Endothelial cell of hepatic sinusoid (primary cell): ENCODE data around the gene PACRG.

Experiments
- in situ Hi-C: cut with HindIII; loops from 2 replicates; pipeline ENCODE4 v1.10.0; 2017; ENCODE audit warnings: low sequenced_read_pairs

Gene PACRG

GRCh38 chr6:163127587-163127986 lies 399.8 kb downstream of the PACRG start:
- in situ Hi-C loops = no loop called here

DNA sequence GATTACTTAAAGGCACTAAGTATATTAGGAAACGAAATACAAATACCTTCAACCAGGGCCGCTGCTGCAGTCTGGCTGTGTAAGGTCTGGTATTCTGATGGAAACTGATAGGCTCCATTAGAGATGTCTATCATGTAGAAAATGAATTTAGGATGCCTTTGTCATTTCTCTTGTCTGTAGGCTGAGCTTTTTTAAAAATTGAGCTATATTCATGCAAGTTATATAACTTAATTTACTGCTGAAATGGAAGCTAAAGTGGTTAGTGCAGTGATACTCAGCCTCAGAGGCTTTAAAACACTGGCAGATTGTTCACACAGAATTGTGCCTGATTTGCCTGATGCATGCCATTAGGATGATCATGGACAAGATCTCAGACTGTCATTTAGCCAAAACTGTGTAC lies 400.6 kb downstream of the PACRG start:
- in situ Hi-C loops = no loop called here

GRCh38 chr6:163132050-163132750 lies 404.4 kb downstream of the PACRG start:
- in situ Hi-C loops = no loop called here

GRCh38 chr6:163133017-163133416 lies 405.2 kb downstream of the PACRG start:
- in situ Hi-C loops = no loop called here

GRCh38 chr6:163133691-163134090 lies 405.9 kb downstream of the PACRG start:
- in situ Hi-C loops = no loop called here

DNA sequence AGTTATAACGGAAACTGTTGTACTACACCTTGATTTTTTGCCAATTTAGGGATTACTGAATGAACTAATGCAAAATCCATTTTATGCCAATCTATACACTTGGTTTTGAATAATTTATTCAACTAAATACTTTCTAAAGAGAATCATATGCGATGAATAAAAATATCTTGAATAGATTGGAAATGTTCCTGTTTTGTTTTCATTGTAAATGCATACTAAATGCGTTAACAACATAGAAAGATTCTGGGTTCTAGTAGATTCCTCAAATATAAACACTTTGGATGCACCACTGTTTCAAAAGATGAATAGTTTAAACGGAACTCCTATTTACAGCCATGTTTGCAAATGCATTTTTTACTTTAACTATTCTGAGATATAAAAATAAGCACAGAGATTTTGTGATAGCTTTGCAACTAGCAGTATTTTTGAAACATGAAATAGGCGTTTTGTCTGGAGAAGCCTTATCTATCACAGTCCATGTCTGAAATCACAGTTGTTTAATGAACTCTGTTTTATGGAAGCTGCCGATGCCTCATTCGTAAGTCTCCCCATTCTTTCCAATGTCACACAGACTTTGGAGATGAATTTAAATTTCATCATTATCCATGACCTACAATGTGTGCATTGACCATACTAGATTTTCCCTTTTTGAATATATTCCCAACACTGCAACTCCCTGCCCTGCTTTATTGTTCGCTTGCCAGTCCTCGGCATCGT lies 409.1 kb downstream of the PACRG start:
- in situ Hi-C loops = no loop called here

DNA sequence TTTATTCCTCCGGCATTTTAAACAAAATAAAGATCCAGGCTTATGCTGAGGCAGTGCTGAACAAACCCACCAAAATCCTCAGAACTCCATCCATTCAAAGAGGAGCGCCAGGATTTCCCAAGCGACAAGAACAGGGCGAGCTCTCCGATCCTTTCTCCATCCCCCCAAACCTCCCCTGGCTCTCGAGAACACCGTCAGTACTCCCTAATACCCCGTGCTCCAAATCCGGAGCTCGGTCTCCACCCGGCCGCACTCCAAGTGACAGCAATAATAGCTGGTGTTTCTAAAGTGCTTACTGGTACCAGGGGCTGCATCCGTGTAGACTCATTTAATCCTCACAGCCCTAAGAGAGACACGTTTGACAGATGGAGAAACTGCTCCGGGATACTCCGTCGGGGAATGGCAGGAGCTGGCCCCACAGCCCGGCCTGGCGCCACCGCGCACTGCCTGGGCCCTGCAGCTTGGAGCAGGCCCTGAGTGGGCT lies 409.7 kb downstream of the PACRG start:
- in situ Hi-C loops = no loop called here

GRCh38 chr6:163146036-163146435 lies 418.3 kb downstream of the PACRG start:
- in situ Hi-C loops = no loop called here

GRCh38 chr6:163147994-163148393 lies 420.2 kb downstream of the PACRG start:
- in situ Hi-C loops = no loop called here

DNA sequence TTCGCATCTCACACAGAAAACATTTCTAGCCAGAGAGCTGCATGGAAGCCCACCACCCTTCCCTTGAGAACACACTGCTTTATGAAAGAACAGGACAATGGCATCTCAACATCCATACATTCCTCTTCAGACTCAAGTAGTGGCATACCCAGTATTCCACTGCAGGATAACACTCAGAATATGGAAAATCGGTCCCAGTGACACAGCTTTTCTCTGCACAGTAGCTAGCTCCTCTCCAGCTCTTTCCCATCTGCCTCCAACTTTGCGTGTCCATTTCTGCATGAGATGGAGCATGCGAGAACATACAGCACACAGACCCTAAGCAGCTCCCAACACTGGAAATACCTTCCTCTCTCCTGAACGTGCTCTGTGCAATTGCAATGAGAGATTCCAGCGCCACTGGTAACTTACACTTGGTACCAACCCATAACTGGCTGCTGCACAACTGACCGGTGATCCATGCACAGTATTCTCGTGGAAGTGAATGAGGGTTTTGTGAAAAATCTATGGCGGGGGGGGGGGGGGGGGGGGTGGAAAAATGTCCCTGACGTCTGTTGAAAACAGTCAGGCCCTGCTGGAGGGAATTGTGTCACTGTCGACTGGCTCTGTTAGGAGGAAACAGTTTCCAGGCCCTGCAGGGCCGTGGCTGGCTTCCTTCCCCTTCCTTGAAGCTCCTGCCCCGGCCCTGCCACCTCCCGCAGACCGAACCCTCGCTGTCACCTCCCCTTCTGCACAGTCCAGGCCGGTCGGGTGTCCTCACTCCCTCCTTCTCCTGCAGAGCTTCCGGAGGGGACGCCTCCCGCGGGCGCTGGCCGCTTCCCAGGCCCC lies 420.9 kb downstream of the PACRG start:
- in situ Hi-C loops = no loop called here

- in situ Hi-C loops = no loop called here
Observed at GRCh38 chr6:163149279-163149848, 421.6 kb downstream of the PACRG start.

DNA sequence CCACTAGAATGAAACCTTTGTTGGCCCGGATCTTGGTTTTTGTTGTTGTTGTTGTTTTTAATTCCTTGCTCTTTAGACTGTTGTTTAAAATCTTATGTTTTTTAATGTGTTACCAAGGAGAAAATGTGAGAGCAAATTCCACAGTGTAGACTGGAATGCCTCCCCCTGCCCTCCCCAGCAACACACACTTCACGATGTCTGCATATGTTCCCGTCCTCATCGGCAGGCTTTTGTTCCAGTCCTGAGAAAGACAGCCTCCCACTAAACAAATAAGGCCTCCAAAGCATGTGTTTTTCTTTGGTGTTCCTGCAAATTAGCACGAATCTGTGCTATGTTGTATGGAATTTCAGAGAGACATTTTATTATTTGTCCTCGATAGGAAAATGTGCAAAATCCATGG lies 423.4 kb downstream of the PACRG start:
- in situ Hi-C loops = no loop called here

DNA sequence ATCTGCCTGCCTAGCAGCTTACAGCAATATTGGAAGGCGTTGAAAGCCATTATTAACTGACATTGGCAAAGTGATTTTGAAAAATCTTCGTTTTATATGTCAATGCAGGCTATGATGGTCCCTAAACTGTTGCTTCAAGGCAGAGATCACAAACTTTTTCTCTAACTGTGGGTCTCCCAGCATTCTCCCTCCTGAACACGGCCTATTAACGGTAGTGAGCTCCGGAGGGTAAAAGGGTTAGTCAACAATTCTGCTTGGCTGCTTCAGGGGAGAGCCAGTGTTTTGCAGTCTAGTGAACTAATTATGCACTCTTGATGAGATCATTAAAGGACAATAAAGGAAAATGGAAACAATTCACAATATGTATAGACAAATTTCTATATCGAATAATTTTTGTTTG lies 424.9 kb downstream of the PACRG start:
- in situ Hi-C loops = no loop called here

- in situ Hi-C loops = no loop called here
Observed at GRCh38 chr6:163159110-163159509, 431.3 kb downstream of the PACRG start.

DNA sequence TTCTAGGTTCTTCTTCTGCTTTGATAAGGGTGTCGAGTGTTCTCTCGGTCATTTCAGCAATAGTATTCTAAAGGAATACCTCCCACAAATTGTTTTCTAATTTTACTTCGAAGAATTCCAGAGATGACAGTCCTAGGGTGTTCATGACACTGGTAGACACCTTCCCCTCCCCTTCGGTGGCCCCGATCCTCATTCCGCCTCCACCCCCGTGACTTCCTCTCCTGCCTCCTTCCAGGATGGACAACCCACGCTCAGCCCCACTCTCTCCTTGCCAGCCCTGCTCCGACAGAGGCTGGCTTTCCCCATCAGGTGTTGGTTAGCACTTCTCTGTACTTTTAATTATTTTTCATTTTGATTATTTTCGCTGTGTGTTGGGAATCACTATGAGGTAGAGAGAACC lies 431.9 kb downstream of the PACRG start:
- in situ Hi-C loops = no loop called here

DNA sequence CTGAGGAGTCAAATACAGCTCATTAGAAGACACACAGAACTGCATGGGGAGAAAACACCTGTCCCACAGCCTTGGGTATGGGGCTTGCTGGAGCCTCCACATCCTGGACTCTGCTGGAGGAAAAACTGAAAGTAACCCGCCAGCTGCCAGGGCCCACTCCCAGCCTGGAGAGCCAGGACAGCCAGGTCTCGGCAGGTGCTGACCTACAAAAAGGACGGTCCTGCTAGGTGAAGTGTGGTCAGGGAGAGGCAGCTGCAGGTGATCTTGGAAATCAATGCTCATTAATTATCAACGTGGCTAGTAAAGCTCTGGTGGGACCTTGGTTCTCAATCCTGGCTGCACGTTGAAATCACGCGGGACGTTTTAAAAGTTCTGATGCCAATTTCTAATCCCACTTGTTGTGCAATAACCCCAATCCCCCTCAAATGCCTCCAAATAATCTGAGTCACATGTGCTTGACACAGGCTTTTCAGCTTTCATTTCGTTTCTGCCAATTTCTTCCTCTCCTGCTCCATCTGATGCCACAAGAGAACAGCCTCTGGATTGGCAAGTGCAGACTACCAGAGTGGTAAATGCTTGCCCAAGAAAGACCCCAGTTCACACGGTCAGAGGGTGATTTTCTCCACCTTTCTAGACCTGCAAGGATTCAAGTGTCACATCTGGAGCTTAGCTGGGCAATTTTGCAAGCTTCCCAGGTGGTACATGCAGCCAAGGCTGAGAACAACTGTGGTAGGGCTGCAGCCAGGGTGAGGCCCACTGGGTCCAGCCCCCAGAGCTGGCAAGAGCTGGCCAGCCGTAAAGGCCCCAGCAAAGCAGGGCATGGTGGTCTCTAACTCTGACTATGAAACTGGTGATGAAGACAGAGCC lies 434.5 kb downstream of the PACRG start:
- in situ Hi-C loops = no loop called here

DNA sequence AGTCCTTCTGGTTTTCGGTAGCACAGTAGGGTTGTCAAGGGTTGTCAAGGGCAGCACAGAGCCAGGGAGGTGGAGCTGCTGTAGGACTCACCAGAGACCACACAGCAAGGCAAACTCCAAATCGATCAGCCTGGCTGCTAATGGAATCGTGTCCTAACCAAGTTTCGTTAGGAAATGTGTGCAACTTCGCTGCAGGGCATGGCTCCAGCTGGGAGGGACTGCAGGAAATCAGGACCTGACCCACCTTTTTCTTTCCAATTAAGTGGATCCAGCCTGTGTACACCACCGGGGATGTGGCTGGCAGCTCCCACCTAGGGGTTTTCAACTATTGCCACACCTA lies 435.1 kb downstream of the PACRG start:
- in situ Hi-C loops = no loop called here

DNA sequence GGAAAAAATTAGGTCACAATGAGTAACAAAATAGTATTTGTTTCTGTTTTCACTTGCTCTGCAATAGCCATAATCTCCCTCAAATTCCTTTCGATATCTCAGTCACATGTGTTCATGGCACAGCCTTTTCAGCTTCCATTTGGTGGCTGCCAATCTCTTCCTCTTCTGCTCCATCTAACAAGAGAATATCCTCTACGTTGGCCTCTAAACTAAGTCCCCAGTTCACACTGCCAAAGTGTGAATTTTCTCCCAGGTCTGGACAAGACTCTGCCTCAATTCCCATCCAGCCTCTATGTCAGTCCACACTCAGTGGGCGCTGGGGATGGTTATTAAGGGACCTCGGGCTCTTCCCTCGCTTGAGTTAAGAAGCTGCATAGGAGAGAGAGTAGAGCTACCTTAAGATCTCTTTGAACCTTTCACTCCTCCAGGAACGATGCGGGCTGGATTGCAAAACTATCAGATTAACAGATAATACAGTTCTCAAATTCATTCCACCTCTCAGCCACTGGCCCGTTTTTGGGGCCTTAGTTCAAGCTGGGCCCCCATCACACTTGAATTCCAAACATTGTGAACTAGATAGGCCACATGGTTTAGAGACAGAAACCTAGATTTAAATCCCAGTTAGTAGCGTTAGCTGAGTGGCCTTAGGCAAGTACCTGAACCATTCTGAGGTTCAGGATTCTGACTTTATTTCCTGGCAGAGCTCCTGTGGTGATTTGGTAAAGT lies 436.6 kb downstream of the PACRG start:
- in situ Hi-C loops = no loop called here

DNA sequence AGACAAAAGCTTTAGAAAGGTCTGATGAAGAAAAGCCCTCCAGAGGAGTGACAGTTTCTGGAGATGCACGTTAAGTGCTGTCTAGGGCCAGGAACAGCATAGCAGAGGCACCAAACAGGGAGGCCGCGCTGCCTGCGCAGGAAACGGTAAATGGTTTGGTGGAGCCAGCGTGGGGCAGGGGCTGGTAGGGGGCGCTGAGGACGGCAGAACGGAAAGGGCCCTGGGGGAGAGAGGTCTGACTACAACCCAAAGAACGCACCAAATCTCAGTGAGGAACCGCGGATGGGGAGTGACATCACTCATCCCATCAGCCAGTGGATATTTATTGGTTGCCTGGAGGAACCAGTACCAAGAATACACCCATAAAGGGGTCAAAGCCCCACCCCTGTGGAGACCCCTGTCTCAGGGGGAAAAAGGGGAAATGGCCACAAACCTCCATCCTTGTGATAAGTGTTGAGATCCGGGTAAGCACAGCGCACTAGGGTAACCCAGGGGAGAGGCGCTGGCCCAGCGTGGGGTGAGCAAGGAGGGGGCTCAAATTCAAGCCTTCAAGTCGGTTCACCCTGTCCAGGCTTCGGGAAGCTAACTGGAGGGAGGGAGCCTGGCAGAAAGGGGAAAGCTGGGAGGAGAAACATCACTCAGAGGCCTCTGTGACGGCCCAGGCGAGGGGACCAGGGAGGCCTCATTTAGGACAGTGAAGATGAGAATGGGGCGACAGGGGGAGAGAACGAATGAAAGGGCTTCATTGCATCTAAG lies 437.6 kb downstream of the PACRG start:
- in situ Hi-C loops = no loop called here
